Measurements from ENCODE around the gene LRRC15.

The LRRC15 gene

GRCh38 chr3:194312186-194312742 lies 57.3 kb downstream of the LRRC15 start:
- H3K4me3 ChIP-seq (ENCODE audit: control insufficient read depth, low read depth, low read length): no peak overlapping the region
- peak; percentile 26 for DNase-seq (ENCODE audit: low read depth)
- TF ChIP-seq, protein P1, sequence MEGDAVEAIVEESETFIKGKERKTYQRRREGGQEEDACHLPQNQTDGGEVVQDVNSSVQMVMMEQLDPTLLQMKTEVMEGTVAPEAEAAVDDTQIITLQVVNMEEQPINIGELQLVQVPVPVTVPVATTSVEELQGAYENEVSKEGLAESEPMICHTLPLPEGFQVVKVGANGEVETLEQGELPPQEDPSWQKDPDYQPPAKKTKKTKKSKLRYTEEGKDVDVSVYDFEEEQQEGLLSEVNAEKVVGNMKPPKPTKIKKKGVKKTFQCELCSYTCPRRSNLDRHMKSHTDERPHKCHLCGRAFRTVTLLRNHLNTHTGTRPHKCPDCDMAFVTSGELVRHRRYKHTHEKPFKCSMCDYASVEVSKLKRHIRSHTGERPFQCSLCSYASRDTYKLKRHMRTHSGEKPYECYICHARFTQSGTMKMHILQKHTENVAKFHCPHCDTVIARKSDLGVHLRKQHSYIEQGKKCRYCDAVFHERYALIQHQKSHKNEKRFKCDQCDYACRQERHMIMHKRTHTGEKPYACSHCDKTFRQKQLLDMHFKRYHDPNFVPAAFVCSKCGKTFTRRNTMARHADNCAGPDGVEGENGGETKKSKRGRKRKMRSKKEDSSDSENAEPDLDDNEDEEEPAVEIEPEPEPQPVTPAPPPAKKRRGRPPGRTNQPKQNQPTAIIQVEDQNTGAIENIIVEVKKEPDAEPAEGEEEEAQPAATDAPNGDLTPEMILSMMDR (conservative IDR thresholded peaks at IDR 0.05; ENCODE audit: control insufficient read depth, insufficient read depth, low read depth, low read length): no peak

GRCh38 chr3:194311000-194311399 lies 58.5 kb downstream of the LRRC15 start:
- TF ChIP-seq, protein P1 (conservative IDR thresholded peaks at IDR 0.05; ENCODE audit: control insufficient read depth, insufficient read depth, low read depth, low read length): no peak
- no peak for DNase-seq (ENCODE audit: low read depth)
- no peak overlapping the region for H3K4me3 ChIP-seq (ENCODE audit: control insufficient read depth, low read depth, low read length)

- TF ChIP-seq, protein P1 (conservative IDR thresholded peaks at IDR 0.05; ENCODE audit: control insufficient read depth, insufficient read depth, low read depth, low read length): no peak
- no peak overlapping the region for H3K4me3 ChIP-seq (ENCODE audit: control insufficient read depth, low read depth, low read length)
- no peak for DNase-seq (ENCODE audit: low read depth)
Observed at GRCh38 chr3:194310060-194310835, 59.3 kb downstream of the LRRC15 start.

DNA sequence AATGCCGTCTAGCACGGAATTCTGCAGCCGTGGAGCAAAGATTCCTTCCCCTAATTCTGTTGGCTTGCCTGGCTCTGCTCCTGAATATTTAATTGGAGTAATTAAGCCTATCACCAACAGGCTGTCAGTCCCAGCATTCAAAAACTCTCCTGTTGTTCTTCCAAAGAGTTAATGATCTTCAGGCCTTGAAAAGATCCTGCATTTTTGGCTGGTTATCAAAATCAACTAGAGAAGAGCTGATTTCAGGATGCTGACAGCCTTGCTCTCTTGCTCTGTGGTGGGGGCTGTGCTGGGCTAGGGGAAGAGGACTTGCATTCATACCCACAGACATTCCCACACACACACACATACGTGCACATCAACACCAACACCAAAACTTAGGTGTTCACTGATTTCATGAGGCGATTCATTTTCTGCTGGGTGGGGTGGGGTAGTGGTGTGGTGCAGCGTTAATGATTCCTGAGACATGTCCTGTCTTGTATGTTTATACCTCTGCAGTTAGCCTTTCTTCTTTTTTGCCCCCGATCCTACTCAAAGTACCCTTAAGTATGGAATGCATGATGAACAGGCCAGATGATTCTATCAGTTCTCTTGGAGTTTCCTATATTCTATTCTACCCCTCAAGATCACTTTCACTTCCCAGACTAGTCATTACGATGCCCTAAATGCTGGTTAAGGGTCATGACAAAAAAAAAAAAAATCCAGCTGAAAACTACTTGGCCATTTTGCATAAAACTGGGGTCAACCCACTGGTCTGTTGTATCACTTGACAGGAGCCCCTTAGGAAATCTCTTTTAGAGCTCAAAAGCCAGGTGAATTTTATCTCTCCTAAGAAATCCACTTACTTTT lies 60.7 kb downstream of the LRRC15 start:
- DNase-seq (ENCODE audit: low read depth): no peak

DNA sequence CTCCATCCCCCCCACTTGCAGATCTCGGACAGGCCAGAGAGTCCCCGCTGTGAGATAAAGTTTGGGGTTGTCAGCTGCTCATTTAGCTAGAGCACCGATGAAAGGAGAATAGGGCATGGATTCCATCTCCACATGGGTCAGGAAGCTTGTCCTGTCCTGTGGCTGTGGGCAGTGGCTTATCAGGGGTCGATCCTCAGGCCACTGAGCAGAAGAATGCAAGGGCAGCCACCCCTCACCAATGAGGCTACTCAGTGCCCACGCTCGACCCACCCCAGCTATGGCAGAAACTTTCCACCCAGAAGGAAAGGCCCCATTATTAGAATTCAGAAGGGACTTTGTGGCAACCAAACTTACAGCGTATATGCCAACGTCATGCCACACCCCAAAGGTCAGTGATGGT lies 61.7 kb downstream of the LRRC15 start:
- DNase-seq (ENCODE audit: low read depth): no peak
- no peak overlapping the region for H3K4me3 ChIP-seq (ENCODE audit: control insufficient read depth, low read depth, low read length)
- TF ChIP-seq, protein P1 (conservative IDR thresholded peaks at IDR 0.05; ENCODE audit: control insufficient read depth, insufficient read depth, low read depth, low read length): no peak

More for the DNA sequence above, 60.7 kb downstream of the LRRC15 start:
- TF ChIP-seq, protein P1 (conservative IDR thresholded peaks at IDR 0.05; ENCODE audit: control insufficient read depth, insufficient read depth, low read depth, low read length): no peak
- H3K4me3 ChIP-seq (ENCODE audit: control insufficient read depth, low read depth, low read length): no peak overlapping the region

GRCh38 chr3:194306771-194307640 lies 62.5 kb downstream of the LRRC15 start:
- DNase-seq (ENCODE audit: low read depth): no peak
- H3K4me3 ChIP-seq (ENCODE audit: control insufficient read depth, low read depth, low read length): no peak overlapping the region
- TF ChIP-seq, protein P1 (conservative IDR thresholded peaks at IDR 0.05; ENCODE audit: control insufficient read depth, insufficient read depth, low read depth, low read length): no peak
